ENCODE results near the gene ACO2. TPM values are rescaled to one million over a fixed set of nuclear protein-coding genes. Genes with fewer than 3 reads are reported as not detected.

The ACO2 gene
- total RNA-seq, 1 donor from 2014 or later, result 835 TPM

DNA sequence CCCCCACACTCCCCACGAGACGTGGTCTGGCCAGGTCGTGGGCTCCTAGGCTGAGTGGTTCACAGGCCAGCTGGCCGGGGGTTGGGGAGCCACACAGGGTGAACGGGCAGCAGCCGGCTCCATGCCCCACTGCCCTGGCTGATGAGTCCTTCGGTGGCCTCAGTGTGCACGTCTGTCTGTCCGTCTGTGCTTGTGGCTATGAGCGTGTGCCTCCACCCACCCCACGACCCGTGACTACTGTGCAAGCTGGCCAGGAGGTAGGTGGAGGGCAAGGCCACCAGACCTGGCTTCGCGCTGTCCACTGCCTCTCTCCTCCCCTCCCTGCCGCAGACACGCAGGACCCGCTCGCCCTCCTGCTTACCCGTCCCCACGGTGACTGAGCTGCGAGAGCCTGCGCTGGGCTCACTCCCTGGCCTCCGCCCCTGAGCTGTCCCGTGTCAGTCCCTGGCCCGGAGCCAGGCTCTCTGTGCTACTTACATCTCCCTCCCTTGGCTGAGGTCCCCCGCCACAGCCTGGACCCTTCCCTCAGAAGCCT, 106.0 kb downstream of the ACO2 start:
- DNase-seq (peak; percentile 93), ATAC-seq (ENCODE audit: poor library complexity) (peak; percentile 57)
- intact Hi-C loops (cut with DNase I), result no loop called here

DNA sequence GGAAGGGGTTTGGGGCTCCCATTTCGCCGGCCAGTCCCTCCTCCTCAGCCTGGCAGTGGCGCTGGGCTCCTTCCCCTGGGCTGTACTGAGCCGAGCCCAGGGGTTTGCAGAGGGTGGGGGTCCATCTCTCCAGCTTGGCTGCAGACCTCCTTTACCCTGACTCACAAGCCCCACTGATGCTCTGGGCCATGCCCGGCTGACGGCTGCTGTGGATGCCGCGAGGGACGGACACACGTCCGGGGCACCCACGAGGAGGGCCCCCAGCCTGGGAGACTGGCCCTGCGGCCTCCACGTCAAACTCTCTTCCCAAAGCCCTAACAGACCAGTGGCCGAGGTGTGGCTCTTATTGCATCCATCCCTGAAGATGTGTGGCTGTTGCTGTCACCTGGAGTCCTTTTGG, 106.6 kb downstream of the ACO2 start:
- ATAC-seq (ENCODE audit: poor library complexity), result no peak
- intact Hi-C loops (cut with DNase I), result no loop called here
- no peak for DNase-seq

GRCh38 chr22:41576877-41577276, 108.0 kb downstream of the ACO2 start:
- peak; percentile 74 for DNase-seq
- peak; percentile 54 for ATAC-seq (ENCODE audit: poor library complexity)
- intact Hi-C loops (cut with DNase I), result no loop called here

DNA sequence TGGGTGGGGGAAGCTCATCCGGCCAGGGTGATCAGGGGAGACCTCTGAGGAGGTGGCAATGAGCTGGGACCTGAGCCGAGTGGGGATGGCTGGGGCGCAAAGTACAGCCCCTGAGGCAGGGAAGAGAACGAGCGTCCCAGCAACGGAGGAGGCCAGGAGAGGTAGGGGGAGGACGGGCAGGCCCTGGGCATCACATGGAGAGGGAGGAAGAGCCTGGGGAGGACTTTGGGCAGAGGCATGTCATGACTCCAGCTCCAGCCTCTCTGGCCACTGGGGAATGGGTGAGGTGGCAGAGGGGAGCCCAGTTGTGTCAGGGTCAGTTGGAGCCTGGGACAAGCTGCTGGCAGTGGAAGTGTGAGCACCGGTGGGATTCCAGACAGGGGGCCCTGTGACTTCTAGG, 109.2 kb downstream of the ACO2 start:
- intact Hi-C loops (cut with DNase I), result no loop called here
- ATAC-seq (ENCODE audit: poor library complexity) (peak; percentile 2), DNase-seq (no peak)

Other genes with a start within 250 kb of the ACO2 start
- gene CHADL, start 228.2 kb upstream of the ACO2 start, total RNA-seq, result 22.6 TPM
- gene RANGAP1, start 182.9 kb upstream of the ACO2 start, total RNA-seq, result 42.8 TPM
- 41.3 TPM for gene ZC3H7B, start 167.6 kb upstream of the ACO2 start, total RNA-seq
- 20.7 TPM for gene TEF, start 87.2 kb upstream of the ACO2 start, total RNA-seq
- gene TOB2, start 22.3 kb upstream of the ACO2 start, total RNA-seq, result 62.6 TPM
- 26.4 TPM for gene PHF5A, start 425 bp upstream of the ACO2 start, total RNA-seq
- gene POLR3H, start 75.4 kb downstream of the ACO2 start, total RNA-seq, result 18.3 TPM
- gene CSDC2, start 91.9 kb downstream of the ACO2 start, total RNA-seq, result 252 TPM
- gene PMM1, start 120.7 kb downstream of the ACO2 start, total RNA-seq, result 13.9 TPM
- gene DESI1, start 151.9 kb downstream of the ACO2 start, total RNA-seq, result 38.4 TPM
- gene XRCC6, start 152.2 kb downstream of the ACO2 start, total RNA-seq, result 143 TPM
- gene SNU13, start 219.8 kb downstream of the ACO2 start, total RNA-seq, result 193 TPM
- not detected for gene MEI1, start 230.4 kb downstream of the ACO2 start, total RNA-seq